K562 (cell line): ENCODE data around the gene OR10C1. TPM values are rescaled to one million over a fixed set of nuclear protein-coding genes. Genes with fewer than 3 reads are reported as not detected.

ENCODE experiments used
- ATAC-seq: fragments of 200-7000 bp; cut with Tn5 transposase; 3 replicates; pipeline ENCODE4 v1.9.1; 2020; ENCODE audit warnings: moderate library complexity
- BruUV-seq: library from RNA; stranded (reverse); fragments of 400-500 nt; replicated peaks from 2 replicates; lab custom pipeline; 2021; lab: Mats Ljungman, UMichigan
- CTCF ChIA-PET: fragments of 300-600 bp; formaldehyde crosslinking; extraction: SDS; loops from one replicate; lab custom pipeline; 2021; ENCODE audit warnings: low intra/inter-chr PET ratio; lab: Yijun Ruan, JAX
- POLR2A ChIA-PET: fragments of 300-600, 350-650 bp; sonication (Branson Sonifier 250); formaldehyde crosslinking; extraction: SDS; loops from one replicate; lab custom pipeline; 2021; ENCODE audit warnings: antibody characterized with exemption, inconsistent platforms; lab: Yijun Ruan, JAX
- DNase-seq, 4 experiments: peaks; one replicate each; pipeline versions ENCODE4 v3.0.0 to v3.0.0-alpha.2; 2011 to 2018; ENCODE audit warnings: low spot score in 3 of 4, mixed read lengths in 3 of 4; ENCODE audit errors: extremely low read depth in 1 of 4
- FAIRE-seq: peaks from 2 replicates; lab custom pipeline; 2011; peaks lifted over from hg19 to GRCh38; lab: Jason Lieb, UNC
- H2AFZ ChIP-seq: 2 replicates; pipeline ENCODE4 v1.6.0; 2011; ENCODE audit warnings: low read depth, low read length, control low read depth, inconsistent platforms
- H3K27ac ChIP-seq: fragments of 200-600 bp; 3 replicates; pipeline ENCODE4 v1.8.0; 2011; ENCODE audit warnings: low read depth, mild to moderate bottlenecking, control low read depth, inconsistent platforms, low read length, moderate library complexity, mixed read lengths; ENCODE audit errors: extremely low read depth
- H3K27me3 ChIP-seq, 2 experiments: fragments of 300-600 bp in 1 of 2; 2 replicates in 1 of 2; 3 replicates in 1 of 2; pipeline versions ENCODE4 v1.6.0 to v1.8.0; 2011; ENCODE audit warnings: inconsistent platforms in 2 of 2, low read length in 2 of 2, mild to moderate bottlenecking in 1 of 2, mixed read lengths in 1 of 2, moderate library complexity in 1 of 2; ENCODE audit not compliant: control insufficient read depth in 2 of 2, insufficient read depth in 2 of 2
- H3K36me3 ChIP-seq: fragments of 300-600 bp; 3 replicates; pipeline ENCODE4 v1.8.0; 2011; ENCODE audit warnings: mild to moderate bottlenecking, low read length, inconsistent platforms; ENCODE audit not compliant: control insufficient read depth, insufficient read depth
- H3K4me1 ChIP-seq, 2 experiments: fragments of 200-600 bp in 1 of 2; replicated peaks in 1 of 2; 2 replicates in 1 of 2; 3 replicates in 1 of 2; pipeline versions ENCODE4 v1.5.1 to v1.8.0; 2011; ENCODE audit warnings: inconsistent platforms in 2 of 2, low read length in 2 of 2, mild to moderate bottlenecking in 1 of 2, mixed read lengths in 1 of 2, moderate library complexity in 1 of 2; ENCODE audit not compliant: control insufficient read depth in 2 of 2, insufficient read depth in 2 of 2
- H3K4me2 ChIP-seq: 2 replicates; pipeline ENCODE4 v1.6.1; 2011; ENCODE audit warnings: low read length, control low read depth, inconsistent platforms, mixed read lengths; ENCODE audit not compliant: insufficient read depth
- H3K4me3 ChIP-seq: fragments of 200-600 bp; sonication (generic), shearing (Covaris generic); 2 replicates; pipeline ENCODE4 v1.5.1; 2016; ENCODE audit warnings: control low read depth, inconsistent platforms
- H3K79me2 ChIP-seq: fragments of 200-600 bp; 3 replicates; pipeline ENCODE4 v1.8.0; 2011; ENCODE audit warnings: low read length, inconsistent platforms; ENCODE audit not compliant: control insufficient read depth, insufficient read depth
- H3K9ac ChIP-seq, 2 experiments: 2 replicates each; pipeline versions ENCODE4 v1.6.0 to v1.6.1; 2011; ENCODE audit warnings: low read depth in 2 of 2, low read length in 2 of 2, control low read depth in 1 of 2, inconsistent platforms in 1 of 2, mild to moderate bottlenecking in 1 of 2, mixed read lengths in 1 of 2; ENCODE audit not compliant: insufficient read depth in 1 of 2
- H3K9me1 ChIP-seq: one replicate; pipeline ENCODE4 v1.6.0; 2011; ENCODE audit warnings: inconsistent platforms, mild to moderate bottlenecking, low read length, moderate library complexity; ENCODE audit not compliant: control insufficient read depth, insufficient read depth
- H3K9me3 ChIP-seq: replicated peaks from 2 replicates; pipeline ENCODE4 v1.5.1; 2011; ENCODE audit warnings: low read depth, low read length, inconsistent platforms; ENCODE audit not compliant: control insufficient read depth, insufficient read depth
- H4K20me1 ChIP-seq: replicated peaks from 2 replicates; pipeline ENCODE4 v1.6.1; 2011; ENCODE audit warnings: low read length, inconsistent platforms, mixed read lengths; ENCODE audit not compliant: control insufficient read depth, insufficient read depth
- ARID3A ChIP-seq: IDR thresholded peaks from 2 replicates; pipeline ENCODE4 v1.6.1; 2012; ENCODE audit warnings: low read depth, low read length, improper control_type of control experiment, borderline replicate concordance
- CUX1 ChIP-seq: fragments of 200-800 bp; sonication (Bioruptor generic); IDR thresholded peaks from 2 replicates; pipeline ENCODE4 v1.6.1; 2016; ENCODE audit warnings: missing genetic modification characterization, missing compliant biosample characterization
- IRF1 ChIP-seq: sonication (generic); formaldehyde crosslinking; IDR thresholded peaks from 2 replicates; pipeline ENCODE4 v1.8.0; 2022; ENCODE audit warnings: missing genetic modification reagents, mild to moderate bottlenecking, borderline replicate concordance
- LCOR ChIP-seq: sonication (generic); formaldehyde crosslinking; IDR thresholded peaks from 2 replicates; pipeline ENCODE4 v1.8.0; 2022; ENCODE audit warnings: mild to moderate bottlenecking, missing genetic modification reagents
- MEF2D ChIP-seq: conservative IDR thresholded peaks from 2 replicates; pipeline ENCODE4 v1.6.1; 2016; ENCODE audit warnings: low read depth, missing genetic modification characterization, missing compliant biosample characterization
- PRDM10 ChIP-seq: fragments of 450-650 bp; IDR thresholded peaks from 2 replicates; pipeline ENCODE4 v1.6.1; 2018; ENCODE audit not compliant: partially characterized antibody
- TARDBP ChIP-seq: fragments of 450-650 bp; IDR thresholded peaks from 2 replicates; pipeline ENCODE4 v1.6.1; 2016
- ZKSCAN8 ChIP-seq: fragments of 200-800 bp; sonication (Bioruptor generic); IDR thresholded peaks from 2 replicates; pipeline ENCODE4 v1.6.1; 2016; ENCODE audit warnings: missing genetic modification characterization, missing compliant biosample characterization
- ZNF551 ChIP-seq: fragments of 250-450 bp; sonication (Bioruptor Pico); IDR thresholded peaks from 2 replicates; pipeline ENCODE4 v1.5.0; 2021; ENCODE audit warnings: mild to moderate bottlenecking, moderate library complexity
- ZNF764 ChIP-seq: fragments of 250-450 bp; sonication (Bioruptor Pico); IDR thresholded peaks from 2 replicates; pipeline ENCODE4 v1.4.0; 2020; ENCODE audit warnings: low read depth, mild to moderate bottlenecking, moderate library complexity
- WGBS: fragments of 100-300 bp; shearing (Covaris generic); methylation state at CpG from one replicate; pipeline ENCODE4 v1.1.6; 2016; ENCODE audit warnings: low coverage, mixed read lengths; ENCODE audit not compliant: insufficient coverage; ENCODE audit errors: missing lambda C conversion rate; 5-methylcytosine and 5-hydroxymethylcytosine counted together
- in situ Hi-C: fragments of 300-500 bp; cut with MboI; formaldehyde crosslinking; loops from 4 replicates; pipeline ENCODE4 v1.15.0; 2018; ENCODE audit warnings: inconsistent platforms, mixed read lengths
- intact Hi-C: fragments of 100-400 bp; cut with micrococcal nuclease; formaldehyde crosslinking; loops from 2 replicates; pipeline ENCODE4 v1.14.2; 2022
- polyA plus RNA-seq, 8 experiments: library from polyadenylated mRNA; depleted of rRNA in 4 of 8; stranded (reverse) in 5 of 8; unstranded in 3 of 8; fragments of >200 nt; fragmentation: Nextera tagmentation in 2 of 8; fragmentation: Illumina TruSeq in 1 of 8; extraction: Ambion mirVana in 2 of 8; extraction: Trizol in 1 of 8; gene quantifications; 2 replicates each; pipeline versions ENCODE4 v1.2.1 to v1.2.3, GENCODE V29; 2011 to 2014; ENCODE audit warnings: inconsistent platforms in 1 of 8, missing spikeins in 1 of 8
- total RNA-seq, 7 experiments: library from RNA; depleted of rRNA in 6 of 7; stranded (reverse); fragments of >200 nt in 6 of 7; fragmentation: Illumina TruSeq in 2 of 7; extraction: Trizol in 2 of 7; gene quantifications; 2 replicates each; pipeline versions ENCODE4 v1.2.1 to v1.2.3, GENCODE V29; 2011 to 2021; ENCODE audit warnings: low replicate concordance in 1 of 7

The OR10C1 gene
- total and polyA plus RNA-seq, 9 of the 15 experiments (the other 6 are each of a cell fraction or from before 2014, with no cell fraction given): not detected

DNA sequence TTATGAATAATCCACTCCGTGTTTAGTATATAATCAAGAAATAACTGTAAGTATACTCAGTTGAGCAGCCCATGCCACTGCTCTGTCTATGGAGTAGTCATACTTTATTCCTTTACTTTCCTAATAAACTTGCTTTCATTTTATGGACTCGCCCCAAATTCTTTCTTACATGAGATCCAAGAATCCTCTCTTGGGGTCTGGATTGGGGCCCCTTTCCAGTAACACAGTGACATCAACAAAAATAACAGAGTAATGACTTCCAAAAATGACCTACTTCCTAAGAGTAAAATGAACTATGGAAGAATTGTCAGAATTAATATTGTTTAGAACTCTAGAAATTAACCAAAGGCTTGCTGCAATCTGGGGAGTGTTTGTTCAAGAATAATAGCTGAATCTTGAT lies 26.7 kb downstream of the OR10C1 start (continued):
- TF ChIP-seq ZNF551 (CRISPR knock-in tag) (no peak), LCOR (no peak)

DNA sequence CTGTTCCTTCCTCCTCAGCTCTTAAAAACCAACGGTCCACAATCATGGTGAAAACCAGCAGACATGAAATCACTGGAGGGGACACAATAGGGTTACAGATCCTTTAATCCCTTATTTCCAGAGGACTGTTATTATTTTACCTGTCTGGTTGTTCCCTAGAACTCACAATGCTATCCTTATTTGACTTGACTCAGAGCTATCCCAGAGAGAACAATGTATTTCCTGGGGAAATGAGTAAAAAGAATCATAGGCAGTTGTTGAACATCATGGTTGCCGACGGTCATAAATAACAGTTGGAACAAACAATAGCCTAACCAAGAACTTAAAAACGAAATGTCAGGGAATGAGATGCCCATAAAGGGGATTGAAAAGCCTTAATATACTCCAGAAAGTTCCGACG lies 27.1 kb downstream of the OR10C1 start:
- H3K36me3 ChIP-seq: no peaks in the 10 kb centered on the region
- no peak overlapping the region for H3K9ac ChIP-seq
- H3K9me3 ChIP-seq: no peaks in the 10 kb centered on the region
- no peak for ATAC-seq
- no peak overlapping the region for H3K27ac ChIP-seq
- BruUV-seq: no TSS peak
- in situ Hi-C loops (no loop called here), intact Hi-C loops (no loop called here)
- DNase-seq: no peak
- no peaks in the 10 kb centered on the region for H3K4me1 ChIP-seq
- H3K9me1 ChIP-seq: no peaks in the 10 kb centered on the region
- CTCF ChIA-PET: no interaction called here
- no peak overlapping the region for H3K4me3 ChIP-seq
- 0% methylated on average over 6 of the region's 6 CpGs for WGBS
- POLR2A ChIA-PET: no interaction called here
- peaks cover 0 to 2% of the 10 kb centered on the region in 2 experiments; a peak in 1 of 5 replicates for H3K27me3 ChIP-seq
- FAIRE-seq: no peak
- no peaks in the 10 kb centered on the region for H4K20me1 ChIP-seq
- H3K79me2 ChIP-seq: no peaks in the 10 kb centered on the region
- no peak overlapping the region for H3K4me2 ChIP-seq
- no peak overlapping the region for H2AFZ ChIP-seq
- TF ChIP-seq TARDBP (no peak), ZKSCAN8 (CRISPR knock-in tag) (no peak), MEF2D (no peak), ZNF764 (CRISPR knock-in tag) (no peak), PRDM10 (no peak), IRF1 (CRISPR knock-in tag) (no peak), ARID3A (no peak), CUX1 (CRISPR knock-in tag) (no peak)
